Omental fat pad (tissue), 4 donors: ENCODE measurements around the gene TCF3. TPM values are rescaled to one million over a fixed set of nuclear protein-coding genes. Genes with fewer than 3 reads are reported as not detected.

Experiments
- ATAC-seq: fragments of 150-250 bp; one replicate; pipeline ENCODE4 v1.9.1; 2016; ENCODE audit warnings: mild to moderate bottlenecking, moderate library complexity; ENCODE audit not compliant: low FRiP score
- DNase-seq: peaks from one replicate; pipeline ENCODE4 v3.0.0-alpha.2; 2019; ENCODE audit warnings: low spot score
- CTCF ChIP-seq, 3 donors: fragments of 450-650 bp; IDR thresholded peaks; one replicate each; pipeline ENCODE4 v1.5.1; 2016 to 2017; ENCODE audit warnings: antibody characterized with exemption in 3 of 3, mild to moderate bottlenecking in 3 of 3, moderate library complexity in 2 of 3
- total RNA-seq, 4 donors: library from RNA; depleted of rRNA; stranded (reverse); fragments of >200 nt; gene quantifications; one replicate each; pipeline ENCODE4 v1.1.0, GENCODE V29; 2016

Gene TCF3
- total RNA-seq, 4 donors from 2014 or later = 24.2 to 46.6 (median 40.4) TPM

GRCh38 chr19:1678073-1678472 lies 25.7 kb upstream of the TCF3 start:
- DNase-seq = no peak
- no peak for TF ChIP-seq CTCF (IDR thresholded peaks at IDR 0.05)
- ATAC-seq = no peak

GRCh38 chr19:1676351-1677266 lies 24.2 kb upstream of the TCF3 start:
- no peak for TF ChIP-seq CTCF (IDR thresholded peaks at IDR 0.05)
- ATAC-seq (no peak), DNase-seq (no peak)

GRCh38 chr19:1675633-1676350 lies 23.4 kb upstream of the TCF3 start:
- no peak for TF ChIP-seq CTCF (IDR thresholded peaks at IDR 0.05)
- ATAC-seq (no peak), DNase-seq (no peak)

- ATAC-seq (no peak), DNase-seq (no peak)
- no peak for TF ChIP-seq CTCF (IDR thresholded peaks at IDR 0.05)
Measured at GRCh38 chr19:1674293-1674679, 21.9 kb upstream of the TCF3 start.

- DNase-seq (no peak), ATAC-seq (no peak)
- no peak for TF ChIP-seq CTCF (IDR thresholded peaks at IDR 0.05)
Measured at GRCh38 chr19:1673645-1674292, 21.4 kb upstream of the TCF3 start.

DNA sequence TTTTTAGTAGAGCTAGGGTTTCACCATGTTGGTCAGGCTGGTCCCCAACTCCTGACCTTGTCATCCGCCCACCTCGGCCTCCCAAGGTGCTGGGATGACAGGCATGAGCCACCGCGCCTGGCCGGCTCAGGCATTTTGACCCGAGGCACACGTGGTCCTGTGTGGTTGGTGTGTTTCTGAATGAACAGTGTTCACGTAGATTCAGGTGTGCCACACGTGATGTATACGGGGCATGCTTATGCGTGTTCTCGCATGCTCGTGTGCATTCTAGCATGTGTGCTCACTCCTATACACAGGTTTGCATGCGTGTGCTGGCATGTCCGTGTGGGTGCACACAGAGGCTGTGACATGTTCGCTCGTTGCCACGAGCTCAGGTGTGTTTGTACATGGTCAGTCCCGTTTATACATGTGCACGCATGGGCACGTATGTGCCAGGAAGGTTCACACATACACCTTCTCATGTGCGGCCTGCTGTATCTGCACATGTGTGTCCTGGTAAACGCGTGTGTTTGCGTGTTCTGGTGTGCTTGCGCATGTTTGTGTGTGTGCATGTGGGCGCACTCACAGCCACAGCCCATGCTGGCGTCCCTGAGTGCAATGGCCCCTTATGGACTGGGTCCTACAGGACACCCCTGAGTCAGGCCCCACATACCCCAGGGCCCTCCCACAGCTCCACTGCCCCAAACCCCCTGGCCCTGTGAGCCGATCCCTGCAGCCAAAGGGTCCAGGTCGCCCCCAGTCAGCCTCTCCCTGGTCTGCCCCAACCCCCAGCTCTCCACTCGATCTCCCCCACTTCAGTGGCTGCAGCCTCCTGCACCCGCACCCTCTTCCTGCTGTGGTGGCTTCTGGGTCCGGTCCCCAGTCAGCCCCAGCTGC lies 20.6 kb upstream of the TCF3 start:
- DNase-seq (no peak), ATAC-seq (no peak)
- no peak for TF ChIP-seq CTCF (IDR thresholded peaks at IDR 0.05)
